22Rv1 (cell line): Measurements from ENCODE around the gene MICB.

Source experiments
- CTCF ChIP-seq: fragments of 450-650 bp; IDR thresholded peaks from 2 replicates; pipeline ENCODE4 v1.5.1; 2017; ENCODE audit warnings: mild to moderate bottlenecking
- ZFX ChIP-seq: fragments of 450-650 bp; IDR thresholded peaks from 2 replicates; pipeline ENCODE4 v1.6.1; 2017; ENCODE audit warnings: antibody characterized with exemption, borderline replicate concordance

- TF ChIP-seq CTCF (no peak), ZFX (no peak)
Measured at GRCh38 chr6:31525932-31526591, 28.1 kb downstream of the MICB start.
